GM20000 (cell line): ENCODE data around the gene C16orf92.

Experiments used
- DNase-seq: peaks from one replicate; pipeline ENCODE4 v3.0.0; 2012; ENCODE audit warnings: low spot score
- TF ChIP-seq, protein P1 (sequence below): IDR thresholded peaks from 2 replicates; pipeline ENCODE4 v1.5.1; 2012; ENCODE audit warnings: mild to moderate bottlenecking, control low read depth; ENCODE audit errors: extremely low read depth, missing control alignments

C16orf92 gene

DNA sequence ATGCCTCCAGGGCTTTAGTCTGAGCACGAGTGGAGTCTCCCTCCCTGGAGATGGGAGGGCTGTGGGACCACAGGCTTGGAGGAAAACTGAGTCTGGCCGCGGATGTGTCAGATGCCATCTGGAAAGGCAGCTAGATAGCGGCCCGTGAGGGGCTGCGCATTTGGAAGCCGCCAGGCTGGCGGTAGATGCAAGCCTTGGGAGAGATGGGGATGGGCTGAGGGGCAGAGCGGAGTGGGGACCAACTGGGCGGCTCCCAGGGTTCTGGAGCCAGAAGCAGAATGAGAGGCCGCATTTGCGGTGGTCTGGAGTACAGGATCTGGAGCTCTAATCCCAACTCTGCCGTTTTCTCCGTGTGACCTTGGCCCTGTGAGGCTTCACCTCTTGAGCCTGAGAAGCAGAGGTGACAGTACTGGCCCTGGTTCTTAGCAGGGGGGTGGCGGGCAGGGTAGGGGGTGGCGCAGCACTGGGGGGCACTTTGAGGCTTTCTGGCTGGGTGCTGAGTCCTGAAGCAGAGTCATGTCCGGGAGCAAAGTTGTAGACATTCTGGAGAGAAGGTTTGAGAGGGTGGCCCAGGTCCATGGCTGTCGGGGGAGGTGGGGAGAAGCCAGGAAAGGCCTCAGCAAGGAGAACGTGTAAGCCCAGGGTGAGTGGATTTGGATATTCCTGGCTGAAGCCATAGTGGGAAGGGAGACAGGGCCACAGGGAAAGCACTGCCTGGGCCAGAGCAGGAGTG lies 20.2 kb upstream of the C16orf92 start:
- no peak for DNase-seq
- TF ChIP-seq, protein P1, sequence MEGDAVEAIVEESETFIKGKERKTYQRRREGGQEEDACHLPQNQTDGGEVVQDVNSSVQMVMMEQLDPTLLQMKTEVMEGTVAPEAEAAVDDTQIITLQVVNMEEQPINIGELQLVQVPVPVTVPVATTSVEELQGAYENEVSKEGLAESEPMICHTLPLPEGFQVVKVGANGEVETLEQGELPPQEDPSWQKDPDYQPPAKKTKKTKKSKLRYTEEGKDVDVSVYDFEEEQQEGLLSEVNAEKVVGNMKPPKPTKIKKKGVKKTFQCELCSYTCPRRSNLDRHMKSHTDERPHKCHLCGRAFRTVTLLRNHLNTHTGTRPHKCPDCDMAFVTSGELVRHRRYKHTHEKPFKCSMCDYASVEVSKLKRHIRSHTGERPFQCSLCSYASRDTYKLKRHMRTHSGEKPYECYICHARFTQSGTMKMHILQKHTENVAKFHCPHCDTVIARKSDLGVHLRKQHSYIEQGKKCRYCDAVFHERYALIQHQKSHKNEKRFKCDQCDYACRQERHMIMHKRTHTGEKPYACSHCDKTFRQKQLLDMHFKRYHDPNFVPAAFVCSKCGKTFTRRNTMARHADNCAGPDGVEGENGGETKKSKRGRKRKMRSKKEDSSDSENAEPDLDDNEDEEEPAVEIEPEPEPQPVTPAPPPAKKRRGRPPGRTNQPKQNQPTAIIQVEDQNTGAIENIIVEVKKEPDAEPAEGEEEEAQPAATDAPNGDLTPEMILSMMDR, result no peak

GRCh38 chr16:30003670-30004423 lies 19.2 kb upstream of the C16orf92 start:
- TF ChIP-seq, protein P1, result no peak
- no peak for DNase-seq

- DNase-seq, result no peak
- TF ChIP-seq, protein P1, result no peak
Observed at GRCh38 chr16:30004424-30004776, 18.6 kb upstream of the C16orf92 start.

DNA sequence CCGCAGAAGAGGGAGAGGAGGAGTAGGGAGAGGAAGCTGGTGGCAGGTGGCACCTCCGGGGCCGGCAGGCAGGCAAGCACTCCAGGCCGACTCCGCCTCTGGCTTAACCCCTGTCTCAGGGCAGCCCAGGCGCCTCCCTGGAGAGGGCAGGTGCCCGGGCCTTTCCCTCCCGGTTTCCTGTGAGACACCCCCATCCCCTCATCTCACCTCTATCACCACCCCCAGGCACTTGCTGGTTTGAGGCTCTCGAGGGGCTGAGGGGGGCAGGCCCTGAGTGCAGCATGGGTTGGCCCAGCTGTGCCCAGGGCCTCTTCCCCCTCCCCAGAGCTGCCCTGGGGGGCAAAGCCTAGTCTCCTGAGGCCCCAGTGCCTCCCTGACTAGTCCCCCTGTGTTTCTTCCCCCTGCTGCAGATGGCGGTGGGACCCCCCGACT lies 18.2 kb upstream of the C16orf92 start:
- DNase-seq, result no peak
- TF ChIP-seq, protein P1, result no peak

DNA sequence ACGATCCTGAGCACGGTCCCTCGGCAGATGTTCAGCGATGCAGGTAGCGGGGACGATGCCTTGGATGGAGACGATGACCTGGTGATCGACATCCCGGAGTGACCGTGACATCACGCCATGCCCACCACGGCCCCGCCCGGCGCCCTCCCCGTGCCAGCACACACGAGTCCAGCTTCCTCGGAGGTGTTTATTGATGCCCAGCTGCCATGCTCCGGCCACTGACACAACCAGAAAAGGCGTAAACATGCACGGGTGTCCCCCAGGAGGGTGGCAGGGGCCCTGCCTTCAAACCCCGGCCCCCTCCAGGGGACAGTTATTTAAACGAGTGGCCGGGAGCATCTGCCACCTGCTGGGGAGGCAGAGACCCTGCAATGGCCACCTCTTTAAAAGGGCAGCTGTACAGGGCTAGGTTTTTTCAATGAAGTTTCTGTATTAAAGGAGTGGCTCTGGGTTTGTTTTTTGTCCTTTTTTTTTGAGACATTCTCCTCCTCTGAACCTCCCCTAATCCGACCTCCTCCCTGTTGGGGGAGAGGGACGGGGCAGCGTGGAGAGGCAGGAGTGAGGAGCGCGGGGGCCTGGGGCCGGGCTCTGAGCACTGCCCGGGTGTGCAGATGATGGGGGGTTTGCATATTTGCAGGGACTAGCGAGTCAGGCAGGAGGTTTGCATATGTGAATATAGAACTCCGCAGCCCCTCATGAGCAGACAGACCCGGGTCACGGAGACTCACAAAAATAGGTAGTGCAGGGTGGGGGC lies 17.5 kb upstream of the C16orf92 start:
- TF ChIP-seq, protein P1, result peak; percentile 74
- peak; percentile 84 for DNase-seq

GRCh38 chr16:30006095-30006473 lies 16.9 kb upstream of the C16orf92 start:
- no peak for DNase-seq
- TF ChIP-seq, protein P1, result no peak
